HG03469 (cell line): ENCODE data around the gene CNTNAP3.
"Not testable (repeated sequence)": the region's sequence is repeated elsewhere in the genome, so short reads cannot be mapped to it uniquely, and the experiment has no call there.

Source experiments
- ATAC-seq: cut with Tn5 transposase; IDR thresholded peaks from one replicate; pipeline ENCODE4 v1.9.1; 2021; ENCODE audit warnings: mild to moderate bottlenecking, moderate library complexity, moderate number of reproducible peaks; ENCODE audit not compliant: unreplicated experiment

CNTNAP3 gene

DNA sequence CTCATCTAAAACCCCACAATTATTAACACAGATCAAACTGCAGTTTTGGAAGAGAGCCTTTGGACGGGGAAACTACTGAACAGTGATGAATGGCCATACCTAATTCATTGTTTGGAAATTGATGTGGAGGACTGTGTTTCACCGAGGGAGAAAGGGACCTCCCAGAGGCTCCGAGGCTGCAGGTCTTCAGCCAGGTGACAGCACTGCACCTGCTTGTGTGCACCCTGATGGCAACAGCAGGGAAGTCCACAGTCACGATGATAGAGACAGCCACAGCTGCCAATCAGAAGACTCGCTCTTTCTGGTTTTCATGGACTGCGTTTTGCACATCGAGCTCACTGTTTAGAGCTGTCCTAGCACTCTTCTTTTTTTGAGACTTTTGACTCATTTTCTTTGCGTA is 214.4 kb downstream of the CNTNAP3 start:
- ATAC-seq = not testable (repeated sequence)

GRCh38 chr9:39067683-39068082 is 220.3 kb downstream of the CNTNAP3 start:
- not testable (repeated sequence) for ATAC-seq

GRCh38 chr9:39062966-39063365 is 225.0 kb downstream of the CNTNAP3 start:
- not testable (repeated sequence) for ATAC-seq

GRCh38 chr9:39054453-39054852 is 233.5 kb downstream of the CNTNAP3 start:
- not testable (repeated sequence) for ATAC-seq

- ATAC-seq = not testable (repeated sequence)
Measured at GRCh38 chr9:39046833-39047232, 241.1 kb downstream of the CNTNAP3 start.

DNA sequence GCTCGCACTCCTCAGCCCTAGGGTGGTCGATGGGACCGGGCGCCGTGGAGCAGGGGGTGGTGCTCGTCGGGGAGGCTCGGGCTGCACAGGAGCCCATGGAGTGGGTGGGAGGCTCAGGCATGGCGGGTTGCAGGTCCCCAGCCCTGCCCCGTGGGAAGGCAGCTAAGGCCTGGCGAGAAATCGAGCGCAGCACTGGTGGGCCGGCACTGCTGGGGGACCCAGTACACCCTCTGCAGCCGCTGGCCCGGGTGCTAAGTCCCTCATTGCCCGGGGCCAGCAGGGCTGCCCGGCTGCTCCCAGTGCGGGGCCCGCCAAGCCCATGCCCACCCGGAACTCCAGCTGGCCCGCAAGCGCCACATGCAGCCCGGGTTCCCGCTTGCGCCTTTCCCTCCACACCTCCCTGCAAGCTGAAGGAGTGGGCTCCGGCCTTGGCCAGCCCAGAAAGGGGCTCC is 245.6 kb downstream of the CNTNAP3 start:
- not testable (repeated sequence) for ATAC-seq

DNA sequence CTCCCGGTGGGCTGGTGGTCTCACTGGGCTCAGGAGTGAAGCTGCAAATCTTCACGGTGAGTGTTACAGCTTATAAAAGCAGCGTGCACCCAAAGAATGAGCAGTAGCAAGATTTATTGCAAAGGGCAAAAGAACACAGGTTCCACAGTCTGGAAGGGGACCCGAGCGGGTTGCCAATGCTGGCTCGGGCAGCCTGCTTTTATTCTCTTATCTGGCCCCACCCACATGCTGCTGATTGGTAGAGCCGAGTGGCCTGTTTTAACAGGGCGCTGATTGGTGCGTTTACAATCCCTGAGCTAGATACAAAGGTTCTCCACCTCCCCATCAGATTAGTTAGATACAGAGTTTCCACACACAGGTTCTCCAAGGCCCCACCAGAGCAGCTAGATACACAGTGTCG is 246.2 kb downstream of the CNTNAP3 start:
- ATAC-seq = not testable (repeated sequence)

DNA sequence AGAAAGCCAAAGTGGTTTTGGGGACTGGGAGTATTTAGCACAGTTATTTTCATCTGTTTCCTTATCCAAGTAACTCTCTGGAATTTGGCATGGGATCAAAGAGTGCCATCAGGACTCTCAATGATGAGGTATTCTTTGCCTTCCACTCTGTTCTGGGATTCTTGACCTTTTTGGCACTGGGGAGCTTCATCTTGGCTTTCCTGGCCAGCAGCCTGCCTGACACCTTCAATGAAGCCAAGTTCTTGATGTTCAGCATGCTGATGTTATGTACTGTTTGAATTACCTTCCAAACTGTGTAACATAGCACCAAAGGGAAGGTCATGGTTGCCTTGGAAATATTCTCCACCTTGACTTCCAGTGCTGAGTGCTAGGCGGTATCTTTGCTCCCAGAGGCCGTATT is 248.8 kb downstream of the CNTNAP3 start:
- ATAC-seq = not testable (repeated sequence)

GRCh38 chr9:39038221-39038620 is 249.7 kb downstream of the CNTNAP3 start:
- ATAC-seq = not testable (repeated sequence)

DNA sequence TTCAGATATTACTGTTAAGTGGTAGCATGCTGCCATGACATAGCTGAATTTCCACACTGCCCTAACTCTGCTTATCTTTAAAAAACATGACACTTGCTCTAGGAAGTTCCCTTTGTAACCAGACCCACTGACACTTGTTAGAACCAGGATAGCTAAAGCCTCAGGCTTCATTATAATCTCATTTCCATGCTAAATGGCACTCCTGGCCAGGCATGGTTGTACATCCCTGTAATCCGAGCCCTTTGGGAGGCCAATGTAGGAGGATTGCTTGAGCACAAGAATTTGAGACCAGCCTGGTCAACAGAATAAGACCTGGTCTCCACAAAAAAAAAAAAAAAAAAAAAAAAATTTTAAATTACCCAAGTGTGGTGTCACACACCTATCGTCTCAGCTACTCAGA is 254.1 kb downstream of the CNTNAP3 start:
- not testable (repeated sequence) for ATAC-seq

GRCh38 chr9:39030204-39031019 is 257.6 kb downstream of the CNTNAP3 start:
- ATAC-seq = peak; percentile 38

DNA sequence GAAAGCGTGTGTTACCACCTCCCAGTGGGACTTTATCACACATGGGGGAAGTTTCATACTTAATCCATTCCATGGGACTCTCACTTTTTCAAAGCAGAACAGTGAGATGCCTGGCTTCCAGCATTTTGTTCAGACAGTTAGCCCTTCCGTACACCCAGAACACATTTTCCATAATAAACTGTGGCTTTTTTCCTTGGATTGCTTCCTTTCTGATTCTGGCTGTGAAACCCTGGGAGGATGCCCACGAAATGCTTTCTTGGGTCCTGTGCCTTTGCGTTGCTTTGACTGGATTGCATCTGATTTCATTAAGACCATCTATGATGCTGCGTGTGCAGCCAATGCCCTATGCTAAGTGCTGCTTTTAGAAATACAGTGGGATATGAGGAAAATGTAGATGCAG is 259.1 kb downstream of the CNTNAP3 start:
- not testable (repeated sequence) for ATAC-seq

GRCh38 chr9:39028168-39028567 is 259.8 kb downstream of the CNTNAP3 start:
- ATAC-seq = not testable (repeated sequence)

- ATAC-seq = not testable (repeated sequence)
Measured at GRCh38 chr9:39025911-39026588, 261.9 kb downstream of the CNTNAP3 start.
